Prostate gland (tissue), 2 donors: ENCODE results near the gene UCHL1. TPM values are rescaled to one million over a fixed set of nuclear protein-coding genes. Genes with fewer than 3 reads are reported as not detected.

ENCODE experiments used
- DNase-seq: peaks from one replicate; pipeline ENCODE4 v3.0.0-alpha.2; 2019; ENCODE audit warnings: low spot score
- H3K27ac ChIP-seq, 2 donors: fragments of 200-600 bp; sonication (generic); 2 replicates each; pipeline ENCODE4 v1.5.1; 2017 to 2019
- H3K27me3 ChIP-seq: fragments of 200-600 bp; sonication (generic); replicated peaks from 2 replicates; pipeline ENCODE4 v1.5.1; 2019; ENCODE audit not compliant: insufficient read depth
- H3K36me3 ChIP-seq, 2 donors: fragments of 200-600 bp; sonication (generic); 1 replicate in 1 of 2; 2 replicates in 1 of 2; pipeline versions ENCODE4 v1.5.1 to v1.8.1; 2017 to 2019
- H3K4me1 ChIP-seq: fragments of 200-600 bp; sonication (generic); replicated peaks from 2 replicates; pipeline ENCODE4 v1.5.1; 2019
- H3K4me3 ChIP-seq, 2 donors: fragments of 200-600 bp; sonication (generic); 2 replicates each; pipeline ENCODE4 v1.5.1; 2017 to 2019
- H3K9me3 ChIP-seq: fragments of 200-600 bp; sonication (generic); 2 replicates; pipeline ENCODE4 v1.5.1; 2017
- CTCF ChIP-seq, 4 experiments: fragments of 200-600 bp in 2 of 4; fragments of 450-650 bp in 2 of 4; sonication (generic) in 2 of 4; IDR thresholded peaks; 1 replicate in 3 of 4; 2 replicates in 1 of 4; pipeline ENCODE4 v1.5.1; 2016 to 2019; ENCODE audit warnings: antibody characterized with exemption in 4 of 4, mild to moderate bottlenecking in 2 of 4, moderate library complexity in 2 of 4
- POLR2A ChIP-seq: fragments of 450-650 bp; IDR thresholded peaks from one replicate; pipeline ENCODE4 v1.6.1; 2016; ENCODE audit warnings: antibody characterized with exemption, mild to moderate bottlenecking
- POLR2AphosphoS5 ChIP-seq: sonication (generic); formaldehyde crosslinking; IDR thresholded peaks from one replicate; pipeline ENCODE4 v1.6.1; 2017; ENCODE audit warnings: antibody characterized with exemption
- WGBS: methylation state at CpG from one replicate; pipeline ENCODE4 v1.1.5; 2018; 5-methylcytosine and 5-hydroxymethylcytosine counted together
- intact Hi-C: fragments of 100-400 bp; cut with DNase I; formaldehyde crosslinking; loops from one replicate; pipeline ENCODE4 v1.14.2; 2022
- total RNA-seq, 2 donors: library from RNA; depleted of rRNA; stranded (reverse); fragments of >200 nt; gene quantifications; one replicate each; pipeline ENCODE4 v1.1.0, GENCODE V29; 2016

The UCHL1 gene
- total RNA-seq, 2 donors from 2014 or later: 11.6 to 61.5 TPM

- DNase-seq: no peak
- H3K4me3 ChIP-seq: no peak overlapping the region
- H3K9me3 ChIP-seq: no peaks in the 10 kb centered on the region
- peaks cover 2% of the 10 kb centered on the region for H3K4me1 ChIP-seq
- WGBS: 76% methylated on average over 2 of the region's 2 CpGs
- H3K27me3 ChIP-seq: no peaks in the 10 kb centered on the region
- TF ChIP-seq CTCF (IDR thresholded peaks at IDR 0.05): no peak
- no peak for TF ChIP-seq POLR2AphosphoS5
- no peak for TF ChIP-seq POLR2A
- intact Hi-C loops: loop anchor here (10.0 kb wide), 3 partner anchors 153 to 1163 kb away; partner anchors contain the start of genes N4BP2 and NSUN7
- H3K27ac ChIP-seq: no peak overlapping the region
- no peaks in the 10 kb centered on the region for H3K36me3 ChIP-seq
Measured at GRCh38 chr4:41217374-41217773, 39.4 kb upstream of the UCHL1 start.

DNA sequence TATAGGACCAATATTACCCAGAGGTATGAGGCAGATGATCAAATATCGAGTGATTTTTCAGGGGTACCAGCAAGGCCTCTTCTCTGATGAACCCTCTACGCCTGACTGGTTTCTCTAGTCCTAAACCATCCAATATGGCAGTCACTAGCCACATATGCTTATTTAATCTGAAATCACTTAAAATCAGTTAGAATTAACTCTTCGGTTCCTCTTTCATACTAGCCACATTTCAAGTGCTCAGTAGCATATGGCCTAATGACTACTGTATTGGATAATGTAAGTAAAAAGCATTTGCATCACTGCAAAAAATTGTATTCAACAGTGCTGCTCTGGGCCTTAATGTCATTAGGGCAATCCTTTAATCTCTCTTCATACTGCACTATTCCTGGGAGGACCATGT lies 38.0 kb upstream of the UCHL1 start:
- TF ChIP-seq CTCF (IDR thresholded peaks at IDR 0.05) (no peak), POLR2AphosphoS5 (no peak), POLR2A (no peak)
- Histone ChIP-seq H3K36me3 (no peaks in the 10 kb centered on the region), H3K4me1 (peaks cover 2% of the 10 kb centered on the region), H3K4me3 (no peak overlapping the region), H3K9me3 (no peaks in the 10 kb centered on the region), H3K27me3 (no peaks in the 10 kb centered on the region), H3K27ac (no peak overlapping the region)
- intact Hi-C loops: loop anchor here (10.0 kb wide), 3 partner anchors 154 to 1164 kb away; partner anchors contain the start of genes N4BP2 and NSUN7
- no peak for DNase-seq
- WGBS: 96% methylated on average over 3 of the region's 3 CpGs

- DNase-seq: no peak
- 72% methylated on average over 3 of the region's 3 CpGs for WGBS
- Histone ChIP-seq H3K4me1 (peaks cover 2% of the 10 kb centered on the region), H3K27me3 (no peaks in the 10 kb centered on the region), H3K9me3 (no peaks in the 10 kb centered on the region), H3K27ac (no peak overlapping the region), H3K36me3 (no peaks in the 10 kb centered on the region), H3K4me3 (no peak overlapping the region)
- no peak for TF ChIP-seq POLR2AphosphoS5
- no peak for TF ChIP-seq CTCF (IDR thresholded peaks at IDR 0.05)
- TF ChIP-seq POLR2A: no peak
- intact Hi-C loops: loop anchor here (10.0 kb wide), 3 partner anchors 155 to 1165 kb away; partner anchors contain the start of genes N4BP2 and NSUN7
Measured at GRCh38 chr4:41219421-41219950, 37.2 kb upstream of the UCHL1 start.

- DNase-seq: no peak
- Histone ChIP-seq H3K4me1 (no peaks in the 10 kb centered on the region), H3K27ac (no peak overlapping the region), H3K9me3 (no peaks in the 10 kb centered on the region), H3K36me3 (no peaks in the 10 kb centered on the region), H3K27me3 (no peaks in the 10 kb centered on the region), H3K4me3 (no peak overlapping the region)
- WGBS: 70% methylated on average over 4 of the region's 4 CpGs
- TF ChIP-seq POLR2A: no peak
- no peak for TF ChIP-seq POLR2AphosphoS5
- TF ChIP-seq CTCF (IDR thresholded peaks at IDR 0.05): no peak
- intact Hi-C loops: no loop called here
Measured at GRCh38 chr4:41221850-41222645, 34.7 kb upstream of the UCHL1 start.

DNA sequence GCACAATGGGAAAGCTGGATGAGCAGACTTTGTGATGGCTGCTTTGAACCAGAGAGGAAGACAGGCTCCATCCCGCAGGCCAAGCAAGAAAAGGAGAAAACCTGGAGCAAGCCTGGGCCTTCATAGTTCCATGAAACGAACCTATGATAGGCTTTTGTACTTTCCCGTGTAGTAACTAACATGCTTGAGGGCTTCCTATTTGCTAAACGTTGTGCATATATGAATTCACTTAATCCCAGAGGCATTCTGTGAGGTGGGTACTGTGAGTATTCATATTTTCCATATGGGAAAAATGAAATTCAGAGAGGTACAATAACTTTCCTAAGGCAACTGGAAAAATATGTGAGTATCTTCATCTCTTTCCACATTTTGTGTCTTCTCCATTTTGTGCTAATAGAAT lies 28.8 kb upstream of the UCHL1 start:
- TF ChIP-seq CTCF (IDR thresholded peaks at IDR 0.05) (no peak), POLR2AphosphoS5 (no peak), POLR2A (no peak)
- no peak for DNase-seq
- intact Hi-C loops: no loop called here
- H3K27me3 ChIP-seq: no peaks in the 10 kb centered on the region
- no peaks in the 10 kb centered on the region for H3K9me3 ChIP-seq
- WGBS: 86% methylated on average over 4 of the region's 4 CpGs
- H3K27ac ChIP-seq: no peak overlapping the region
- H3K4me3 ChIP-seq: no peak overlapping the region
- no peaks in the 10 kb centered on the region for H3K4me1 ChIP-seq
- H3K36me3 ChIP-seq: no peaks in the 10 kb centered on the region
